SKM-1 treated with dmso at 0.1 percent for 144 hours (cell line): ENCODE measurements around the gene ABHD10.
A peak's percentile ranks its signal among the peaks of the same experiment; 100 is the strongest.

ENCODE experiments used
- DNase-seq: peaks from one replicate; lab custom pipeline; 2025; ENCODE audit not compliant: unreplicated experiment; lab: John Stamatoyannopoulos, UW

Gene ABHD10

DNA sequence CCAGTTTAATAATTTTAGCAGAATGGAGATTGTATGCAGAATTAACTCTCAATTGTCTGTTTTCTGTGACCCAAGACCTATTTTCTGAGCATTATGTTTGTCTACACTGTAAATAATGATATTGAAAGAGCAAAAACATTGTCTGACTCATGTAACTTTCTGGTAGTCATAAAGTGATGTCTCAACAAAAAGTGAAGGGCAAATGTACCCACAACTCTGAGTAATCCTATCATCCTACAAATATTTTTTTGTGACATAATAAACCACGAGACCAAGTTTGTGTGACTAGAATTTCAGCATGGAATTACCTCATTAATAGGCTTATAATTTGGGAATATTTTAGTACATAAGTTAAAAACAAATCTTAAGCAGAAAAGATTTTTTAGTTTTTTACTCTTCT lies 15.4 kb upstream of the ABHD10 start:
- DNase-seq, result no peak

DNA sequence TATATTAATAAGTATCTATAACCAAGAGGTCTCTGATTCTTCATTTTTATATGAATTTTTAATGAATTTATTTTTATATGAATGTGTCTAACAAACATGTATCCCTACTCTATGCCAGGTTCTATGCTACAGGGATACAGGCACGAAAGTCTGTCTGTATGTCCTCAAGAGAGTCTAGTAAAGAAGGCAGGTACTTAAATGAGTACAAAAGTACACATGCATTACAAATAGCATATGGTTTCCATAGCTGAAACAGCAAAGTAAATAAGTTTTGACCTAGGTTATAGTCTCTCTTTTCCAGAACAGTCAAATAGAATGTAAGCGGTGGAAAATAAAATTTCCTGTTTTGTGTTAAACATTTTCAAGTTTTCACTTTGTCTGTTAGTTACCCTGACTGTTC lies 13.3 kb upstream of the ABHD10 start:
- no peak for DNase-seq

DNA sequence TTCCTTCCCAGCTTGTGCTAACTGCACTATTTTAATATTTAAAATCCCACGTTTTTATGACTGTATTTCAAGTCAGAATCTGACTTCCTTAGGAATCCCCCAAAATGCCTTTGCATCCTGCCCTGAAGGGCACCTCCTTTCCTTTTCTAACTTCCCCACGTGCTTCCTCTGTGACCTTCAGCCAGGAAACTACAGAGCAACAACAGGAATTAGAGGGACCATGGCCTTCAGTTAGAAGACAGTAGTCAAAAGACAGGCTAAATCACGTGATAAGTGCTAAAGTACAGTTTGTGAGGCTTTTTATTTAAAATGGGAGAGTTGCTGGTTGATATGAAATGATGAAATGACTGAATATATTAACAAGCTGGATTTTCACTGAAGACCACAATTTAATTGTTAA lies 11.8 kb upstream of the ABHD10 start:
- DNase-seq, result no peak

DNA sequence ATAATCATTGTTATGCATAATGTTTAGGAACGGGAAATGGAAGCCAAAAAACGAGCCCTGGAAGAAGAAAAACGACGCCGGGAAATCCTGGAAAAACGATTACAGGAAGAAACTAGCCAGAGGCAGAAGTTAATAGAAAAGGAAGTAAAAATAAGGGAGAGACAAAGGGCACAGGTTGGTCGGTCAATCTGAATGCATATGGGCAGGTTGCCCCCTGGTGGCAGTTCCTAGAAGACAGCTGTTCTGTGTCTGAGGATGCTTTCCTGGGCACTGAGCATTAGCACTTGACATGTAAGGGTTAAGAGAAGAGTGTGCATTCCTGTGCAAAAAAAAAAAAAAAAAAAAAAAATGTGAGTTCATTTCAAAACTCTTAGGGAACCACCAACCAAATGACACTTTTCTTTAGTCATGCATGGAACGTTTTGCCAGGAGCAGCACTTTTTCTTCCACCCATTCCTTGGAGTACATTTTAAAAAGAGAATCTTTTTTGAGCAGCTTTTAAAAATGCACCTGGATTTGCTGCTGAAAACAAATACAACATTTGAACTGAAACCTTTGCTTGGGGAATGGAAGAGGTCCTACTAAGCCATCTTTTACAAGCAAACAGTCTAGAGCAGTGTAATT lies 11.1 kb upstream of the ABHD10 start:
- DNase-seq, result peak; percentile 88

DNA sequence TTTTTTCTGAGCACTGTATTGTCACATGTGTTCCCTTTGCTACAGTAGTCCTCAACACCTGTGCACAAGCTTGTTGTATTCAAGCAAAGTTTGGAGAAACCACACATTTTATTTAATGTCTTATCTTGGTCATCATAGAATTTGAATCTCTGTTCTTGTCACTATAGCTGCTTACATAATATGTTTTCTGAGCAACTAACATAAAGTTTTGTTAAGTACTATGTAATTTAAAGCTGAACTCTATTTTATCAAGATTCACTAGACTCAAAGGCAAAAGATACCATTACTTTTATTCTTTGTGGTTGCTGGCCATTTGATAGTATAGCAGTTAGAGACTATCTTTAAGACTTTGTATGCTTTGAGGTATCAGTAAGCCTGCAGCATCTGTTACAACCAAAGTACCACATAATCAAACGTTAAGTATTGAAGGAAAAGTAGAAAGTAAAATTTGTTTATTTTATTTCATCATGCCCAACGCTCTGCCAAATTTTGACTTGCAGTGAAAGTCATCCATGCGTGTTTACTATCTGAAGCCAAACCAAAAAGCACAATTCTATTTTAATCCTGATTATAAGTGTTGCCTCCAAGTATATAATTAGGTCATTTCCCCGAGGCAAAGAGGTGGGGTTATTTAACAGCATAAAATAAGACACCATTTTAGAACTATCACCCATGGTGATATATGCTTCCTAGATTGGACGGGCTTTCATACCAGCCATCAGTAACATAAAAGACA lies 10.3 kb upstream of the ABHD10 start:
- no peak for DNase-seq

DNA sequence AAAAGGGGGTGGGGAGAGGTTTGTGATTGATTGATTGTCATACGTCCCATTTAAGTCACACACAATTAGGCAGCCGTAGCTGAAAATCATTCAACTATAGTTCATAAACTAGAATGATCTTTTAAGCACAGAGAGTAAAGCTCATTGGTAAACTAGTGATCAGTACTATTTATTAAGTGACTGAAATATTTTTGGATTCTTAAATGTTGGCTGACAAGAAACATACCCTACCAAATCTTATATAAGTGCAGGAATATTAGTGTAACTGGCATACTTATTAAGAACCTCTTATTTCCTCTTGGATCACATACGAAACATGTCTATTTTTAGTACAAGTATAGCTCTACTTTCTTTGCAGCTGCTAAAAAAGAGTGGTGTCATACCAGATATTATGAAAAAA lies 8.4 kb upstream of the ABHD10 start:
- DNase-seq, result no peak

DNA sequence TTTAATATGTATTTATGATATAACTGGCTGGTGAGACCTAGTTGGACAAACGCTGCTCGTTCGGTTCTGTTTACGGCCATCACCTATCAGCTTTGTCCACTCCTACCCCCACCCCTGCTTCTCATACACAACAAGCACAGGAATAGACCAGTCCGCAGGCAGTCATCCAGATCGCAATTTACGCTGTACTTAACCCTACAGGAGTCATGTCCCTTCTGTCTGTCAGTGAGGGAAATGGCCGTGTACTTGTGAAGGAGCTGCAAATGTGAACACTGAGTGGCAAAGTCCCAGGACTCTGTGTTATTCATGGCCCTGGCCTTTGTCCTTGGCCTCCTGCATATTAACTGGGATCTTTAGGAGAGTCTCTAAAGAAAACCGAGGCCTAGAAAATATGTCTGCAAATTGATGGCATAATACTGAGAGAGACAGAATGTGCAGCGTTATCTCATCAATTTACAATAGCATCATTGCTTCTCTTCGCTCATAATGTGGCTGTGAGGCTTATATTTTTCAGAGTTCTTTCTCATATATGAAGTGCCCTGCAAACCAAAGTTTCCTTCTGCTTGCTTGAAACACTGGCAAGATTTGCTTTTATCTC lies 7.2 kb upstream of the ABHD10 start:
- no peak for DNase-seq

DNA sequence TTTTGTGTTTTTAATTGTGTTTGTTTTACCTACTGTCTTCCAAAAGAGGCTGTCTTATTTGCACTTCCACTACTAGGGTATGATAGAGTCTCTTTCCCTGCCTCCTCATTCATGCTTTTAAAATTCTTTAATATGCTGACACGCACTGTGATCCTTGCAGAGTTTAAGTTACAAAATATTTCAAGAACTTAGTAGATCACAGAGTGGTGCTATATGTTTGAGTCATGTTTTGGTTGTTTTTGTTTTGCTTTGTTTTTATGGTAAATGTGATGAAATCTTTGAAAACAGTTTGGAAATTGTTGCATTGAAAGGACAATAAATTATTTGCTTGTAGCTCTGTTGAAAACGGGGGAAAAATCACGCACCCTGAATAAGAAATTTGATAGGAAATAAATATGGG lies 5.9 kb upstream of the ABHD10 start:
- no peak for DNase-seq

DNA sequence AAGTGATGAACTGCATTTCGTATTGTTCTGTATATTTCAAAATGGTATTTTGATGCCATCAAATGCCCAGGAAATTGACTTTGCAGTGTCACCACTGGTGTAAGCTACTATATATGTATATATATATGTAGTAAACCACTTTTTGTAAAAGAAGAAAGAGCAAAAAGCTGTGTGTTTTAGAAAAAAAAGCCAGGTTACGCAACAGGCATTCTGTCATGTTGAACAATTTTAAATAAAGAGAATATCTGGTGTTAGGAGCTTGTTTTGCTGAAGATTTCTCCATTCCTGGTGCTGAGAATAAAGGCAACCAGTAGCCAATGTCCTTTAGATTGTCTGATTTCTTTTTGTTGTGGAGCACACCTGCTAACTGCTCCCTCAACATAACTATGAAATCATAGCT lies 3.7 kb upstream of the ABHD10 start:
- no peak for DNase-seq

DNA sequence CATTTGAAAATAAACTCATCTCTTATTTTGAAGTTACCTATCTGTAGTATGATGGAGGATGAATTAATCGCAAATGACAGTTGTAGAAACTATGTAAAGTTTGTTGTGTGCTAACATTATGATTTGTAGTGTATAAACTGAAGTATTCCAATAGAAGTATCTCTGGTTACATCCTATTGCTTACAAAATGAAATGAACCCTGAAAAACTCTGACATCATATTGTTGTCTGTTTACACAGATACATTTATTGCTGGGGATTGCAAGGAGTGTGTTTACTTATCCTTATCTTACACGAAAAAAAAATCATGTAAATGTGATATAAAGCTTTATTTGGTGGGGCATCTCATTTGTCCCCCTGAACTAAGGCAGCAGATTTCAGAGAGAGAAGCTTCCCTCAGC lies 2.6 kb upstream of the ABHD10 start:
- DNase-seq, result no peak

DNA sequence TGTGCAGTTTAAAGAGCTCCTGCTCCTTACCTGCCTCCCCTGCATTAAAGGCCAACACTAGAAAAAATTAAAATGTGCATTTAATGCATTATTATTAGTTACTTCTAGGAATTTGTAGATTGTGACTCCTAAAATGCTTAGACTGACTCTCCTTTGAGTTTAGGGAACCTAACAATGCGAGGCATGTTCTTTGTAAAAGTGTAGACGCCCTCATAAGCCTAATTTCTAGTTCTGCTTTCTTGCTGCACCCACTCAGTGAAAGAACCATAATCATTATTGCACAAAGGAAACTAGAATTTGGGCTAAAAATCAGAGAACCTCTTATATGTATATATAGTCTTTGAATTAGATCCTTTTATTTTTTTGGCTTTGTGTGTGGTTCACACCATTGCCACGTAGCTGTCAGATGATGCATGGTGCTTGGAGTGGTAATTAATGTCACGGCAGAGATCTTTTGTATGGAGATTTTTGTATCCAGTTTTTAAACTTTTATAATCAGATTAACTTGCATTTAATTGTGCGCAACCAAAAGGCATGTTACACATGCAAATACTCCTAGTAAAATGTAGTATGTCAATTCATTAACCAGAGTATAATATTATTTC lies 710 bp downstream of the ABHD10 start:
- DNase-seq, result peak; percentile 69

DNA sequence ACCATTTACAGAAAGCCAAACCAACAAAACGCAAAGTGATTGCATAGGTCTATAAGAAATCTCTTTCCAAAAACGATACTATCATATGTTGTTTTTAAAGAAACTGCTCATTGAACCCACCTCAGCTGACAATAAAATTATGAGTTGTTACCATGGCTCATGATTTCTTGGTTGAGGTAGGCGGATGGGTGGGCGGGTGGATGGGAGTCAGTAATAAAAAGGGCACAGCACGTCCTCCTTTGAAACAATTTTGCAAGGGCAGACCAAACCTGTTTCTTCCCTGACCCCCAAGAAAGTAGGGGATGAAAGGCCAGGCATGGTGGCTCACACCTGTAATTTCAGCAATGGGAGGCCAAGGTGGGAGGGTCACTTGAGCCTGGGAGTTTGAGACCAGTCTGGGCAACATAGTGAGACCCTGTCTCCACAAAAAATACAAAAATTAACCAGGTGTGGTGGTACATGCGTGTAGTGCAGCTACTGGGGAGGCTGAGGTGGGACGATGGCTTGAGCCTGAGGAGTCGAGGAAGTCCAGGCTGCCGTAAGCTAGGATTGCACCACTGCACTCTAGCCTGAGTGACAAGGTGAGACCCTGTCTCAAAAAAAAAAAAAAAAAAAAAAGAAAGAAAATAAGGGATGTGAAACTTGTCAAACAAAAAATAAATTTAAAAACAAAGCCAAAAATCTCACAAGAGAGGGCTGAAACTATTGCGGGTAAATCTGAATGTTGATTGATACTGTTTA lies 2.1 kb downstream of the ABHD10 start:
- no peak for DNase-seq

DNA sequence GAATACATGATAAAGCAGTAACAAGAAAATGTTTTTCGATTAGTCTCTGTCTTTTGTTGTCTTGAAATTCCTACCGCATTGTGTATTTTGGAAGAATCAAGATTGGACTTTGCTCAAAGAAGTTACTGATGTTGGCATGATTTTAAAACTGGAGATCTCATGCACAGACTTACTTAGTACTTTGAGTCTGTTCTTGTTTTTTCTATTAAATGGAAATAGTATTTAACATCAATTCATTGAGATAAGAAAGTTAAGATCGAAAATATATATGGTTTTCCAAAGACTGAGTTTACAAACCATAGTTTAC lies 2.6 kb downstream of the ABHD10 start:
- DNase-seq, result no peak

DNA sequence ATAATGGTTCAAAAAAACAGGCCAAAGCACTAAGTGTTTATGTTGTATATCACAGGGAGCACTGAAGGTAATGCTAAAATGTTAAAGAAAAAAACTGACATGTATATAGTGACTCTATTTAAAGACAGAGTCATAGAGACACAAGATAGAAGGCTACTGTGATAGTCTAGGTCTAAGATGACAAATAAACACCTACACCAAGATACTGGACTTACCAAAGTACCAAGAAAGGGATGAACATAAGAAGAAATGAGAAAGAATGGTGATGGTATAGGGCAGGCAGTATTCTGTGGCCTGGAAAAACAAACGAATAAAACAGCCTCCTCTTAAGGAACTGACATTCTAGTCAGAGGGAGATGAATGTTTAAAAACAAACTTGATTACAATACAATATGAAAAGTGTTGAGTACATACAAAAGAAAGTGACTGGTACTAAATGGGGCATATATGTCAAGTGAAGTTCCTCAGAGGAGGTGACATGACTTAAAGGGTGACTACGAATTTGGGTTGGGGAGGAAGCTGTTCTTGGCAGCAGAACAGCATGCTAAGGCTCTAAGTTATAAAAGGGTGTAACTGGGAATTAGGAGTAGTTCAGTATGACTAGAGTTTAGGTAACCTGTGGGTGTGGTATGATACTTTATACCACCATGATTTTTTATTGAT lies 5.9 kb downstream of the ABHD10 start:
- no peak for DNase-seq

DNA sequence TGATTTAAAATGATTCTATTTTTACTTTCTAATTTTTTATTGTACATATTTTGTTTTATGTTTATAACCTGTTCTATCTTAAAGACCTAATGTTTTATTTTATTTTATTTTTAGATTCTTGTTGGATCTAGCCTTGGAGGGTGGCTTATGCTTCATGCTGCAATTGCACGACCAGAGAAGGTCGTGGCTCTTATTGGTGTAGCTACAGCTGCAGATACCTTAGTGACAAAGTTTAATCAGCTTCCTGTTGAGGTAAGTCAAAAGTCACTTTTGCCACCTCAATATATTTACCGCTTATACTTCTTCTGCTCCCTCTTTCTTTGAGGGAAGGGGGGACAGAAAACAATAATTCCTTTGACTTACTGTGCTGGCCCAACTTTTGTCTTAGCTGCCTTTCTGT lies 8.0 kb downstream of the ABHD10 start:
- DNase-seq, result no peak

DNA sequence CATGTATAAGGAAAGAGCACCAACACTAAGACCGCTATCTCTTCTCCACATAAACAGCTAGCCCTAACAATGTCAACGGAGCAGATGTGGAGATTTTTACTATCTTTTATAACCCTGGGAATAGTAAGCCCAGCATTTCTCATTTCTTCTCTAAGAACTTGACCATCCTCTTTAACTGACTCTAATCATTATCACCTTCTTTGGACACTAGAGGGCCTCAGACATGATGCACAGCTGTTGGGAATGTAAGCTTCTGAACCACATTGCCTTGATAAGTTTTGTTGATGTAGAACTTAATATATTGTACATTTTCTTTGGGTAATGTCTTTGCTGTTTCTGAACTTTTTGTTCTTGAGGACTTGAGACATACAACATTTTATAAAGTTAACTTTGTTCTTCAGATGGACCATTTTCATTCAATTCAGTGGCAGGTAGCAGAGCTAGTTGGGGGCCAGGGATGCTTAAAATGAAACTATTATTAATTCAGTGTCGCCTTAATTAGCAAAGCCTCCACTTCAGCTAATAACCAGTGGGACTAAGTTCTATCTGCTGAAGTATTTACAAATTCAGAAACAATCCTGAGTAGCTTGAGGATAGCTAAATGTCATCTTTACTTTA lies 10.3 kb downstream of the ABHD10 start:
- peak; percentile 40 for DNase-seq

DNA sequence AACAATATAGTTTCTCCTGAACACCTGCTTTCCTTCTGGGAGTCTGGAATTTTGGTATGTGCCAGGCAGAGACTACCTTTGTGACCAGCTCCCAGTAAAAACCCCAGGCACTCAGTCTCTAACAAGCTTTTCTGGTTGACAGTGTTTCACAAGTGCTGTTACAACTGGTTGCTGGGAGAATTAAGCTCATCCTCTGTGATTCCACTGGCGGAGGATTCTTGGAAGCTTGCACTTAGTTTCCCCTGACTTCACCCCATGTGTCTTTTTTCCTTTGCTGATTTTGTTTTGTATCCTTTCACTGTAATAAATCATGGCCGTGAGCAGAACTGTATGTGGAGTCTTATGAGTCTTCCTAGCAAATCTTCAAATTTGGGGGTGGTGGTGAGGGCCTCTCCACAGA lies 14.2 kb downstream of the ABHD10 start:
- DNase-seq, result no peak

DNA sequence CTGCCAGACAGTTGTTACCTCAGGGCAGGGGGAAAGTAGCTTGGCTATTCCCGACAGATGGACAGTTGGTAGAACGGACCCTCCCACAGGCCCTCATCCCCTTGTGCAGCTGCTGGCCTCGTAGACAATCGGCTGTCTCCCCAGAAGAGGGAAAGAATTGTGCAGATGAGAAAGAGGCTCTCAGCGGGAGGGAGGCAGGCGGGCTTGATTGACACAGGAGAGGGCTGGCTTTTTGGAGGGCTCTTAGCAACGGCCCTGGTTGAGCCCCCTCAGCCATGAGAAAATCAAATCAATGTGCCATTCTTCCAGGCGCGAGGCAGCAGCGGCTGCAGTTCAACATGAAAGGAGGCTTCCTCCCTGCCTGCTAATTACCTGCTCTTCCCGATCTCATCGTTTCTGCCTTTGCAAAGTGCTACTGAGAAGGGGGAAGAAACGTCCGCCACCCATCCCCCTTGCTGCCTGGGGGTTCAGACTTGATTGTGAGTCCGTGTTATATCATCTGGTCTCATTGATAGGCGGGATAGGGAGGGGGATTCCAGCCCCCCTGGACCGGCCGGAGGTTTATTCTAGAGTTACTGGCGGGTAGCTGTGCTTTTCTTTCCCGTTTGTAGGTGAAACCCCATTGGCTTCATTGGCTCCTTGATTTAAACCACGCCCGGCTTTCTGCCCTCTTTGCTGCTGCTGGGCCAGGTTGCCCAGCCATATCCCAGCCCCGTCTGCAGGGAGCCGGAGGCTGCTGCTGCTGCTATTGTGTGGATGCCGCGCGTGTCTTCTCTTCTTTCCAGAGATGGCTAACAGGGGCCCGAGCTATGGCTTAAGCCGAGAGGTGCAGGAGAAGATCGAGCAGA lies 20.0 kb downstream of the ABHD10 start, which contains the start of gene TAGLN3:
TAGLN3 (plus strand) TSS at position 287 of the 848 bp plus-strand sequence; CDS start at position 788, 501 bp downstream.
- no peak for DNase-seq

DNA sequence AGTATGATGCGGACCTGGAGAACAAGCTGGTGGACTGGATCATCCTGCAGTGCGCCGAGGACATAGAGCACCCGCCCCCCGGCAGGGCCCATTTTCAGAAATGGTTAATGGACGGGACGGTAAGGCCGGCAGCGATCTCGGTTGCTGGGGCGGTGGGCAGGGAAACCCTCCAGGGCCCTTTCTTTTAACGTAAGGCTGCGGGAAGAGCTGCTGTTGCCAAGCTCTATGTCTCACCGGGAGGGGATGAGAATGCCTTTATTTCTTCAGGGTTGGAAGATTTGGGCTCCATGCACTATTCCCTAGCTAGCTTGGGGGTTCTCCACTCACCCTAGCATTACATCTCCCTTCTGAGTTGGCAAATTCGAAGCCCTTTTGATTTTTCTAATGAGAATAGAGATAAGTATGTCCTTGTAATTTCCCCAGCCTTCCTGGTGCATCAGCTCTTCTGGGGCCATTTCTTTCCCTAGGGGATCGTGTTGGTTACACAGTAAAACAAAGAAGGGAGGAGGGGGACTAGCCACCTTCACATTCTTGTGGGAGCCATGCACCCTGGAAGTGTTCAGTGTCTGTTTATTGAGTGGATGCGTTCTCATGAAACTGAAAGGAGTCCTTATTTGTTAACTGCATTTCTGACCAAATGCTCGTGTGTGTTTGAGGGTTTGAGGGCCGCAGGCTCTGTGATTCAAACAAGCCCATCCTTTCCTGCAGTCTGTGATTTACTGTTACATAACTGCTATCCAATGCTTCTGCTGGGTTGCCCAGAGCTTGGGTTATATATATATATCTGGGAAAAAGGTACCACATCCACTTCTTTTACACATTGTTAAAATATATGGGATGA lies 20.9 kb downstream of the ABHD10 start:
- DNase-seq, result no peak
